ENCODE measurements around the gene XPO6. TPM values are rescaled to one million over a fixed set of nuclear protein-coding genes. Genes with fewer than 3 reads are reported as not detected.
A peak's percentile ranks its signal among the peaks of the same experiment; 100 is the strongest.
"Not testable (repeated sequence)": the region's sequence is repeated elsewhere in the genome, so short reads cannot be mapped to it uniquely, and the experiment has no call there.

Gene XPO6, protein sequence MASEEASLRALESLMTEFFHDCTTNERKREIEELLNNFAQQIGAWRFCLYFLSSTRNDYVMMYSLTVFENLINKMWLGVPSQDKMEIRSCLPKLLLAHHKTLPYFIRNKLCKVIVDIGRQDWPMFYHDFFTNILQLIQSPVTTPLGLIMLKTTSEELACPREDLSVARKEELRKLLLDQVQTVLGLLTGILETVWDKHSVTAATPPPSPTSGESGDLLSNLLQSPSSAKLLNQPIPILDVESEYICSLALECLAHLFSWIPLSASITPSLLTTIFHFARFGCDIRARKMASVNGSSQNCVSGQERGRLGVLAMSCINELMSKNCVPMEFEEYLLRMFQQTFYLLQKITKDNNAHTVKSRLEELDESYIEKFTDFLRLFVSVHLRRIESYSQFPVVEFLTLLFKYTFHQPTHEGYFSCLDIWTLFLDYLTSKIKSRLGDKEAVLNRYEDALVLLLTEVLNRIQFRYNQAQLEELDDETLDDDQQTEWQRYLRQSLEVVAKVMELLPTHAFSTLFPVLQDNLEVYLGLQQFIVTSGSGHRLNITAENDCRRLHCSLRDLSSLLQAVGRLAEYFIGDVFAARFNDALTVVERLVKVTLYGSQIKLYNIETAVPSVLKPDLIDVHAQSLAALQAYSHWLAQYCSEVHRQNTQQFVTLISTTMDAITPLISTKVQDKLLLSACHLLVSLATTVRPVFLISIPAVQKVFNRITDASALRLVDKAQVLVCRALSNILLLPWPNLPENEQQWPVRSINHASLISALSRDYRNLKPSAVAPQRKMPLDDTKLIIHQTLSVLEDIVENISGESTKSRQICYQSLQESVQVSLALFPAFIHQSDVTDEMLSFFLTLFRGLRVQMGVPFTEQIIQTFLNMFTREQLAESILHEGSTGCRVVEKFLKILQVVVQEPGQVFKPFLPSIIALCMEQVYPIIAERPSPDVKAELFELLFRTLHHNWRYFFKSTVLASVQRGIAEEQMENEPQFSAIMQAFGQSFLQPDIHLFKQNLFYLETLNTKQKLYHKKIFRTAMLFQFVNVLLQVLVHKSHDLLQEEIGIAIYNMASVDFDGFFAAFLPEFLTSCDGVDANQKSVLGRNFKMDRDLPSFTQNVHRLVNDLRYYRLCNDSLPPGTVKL
- polyA plus RNA-seq (2014; cell fraction: cytosol; rRNA removed) = 90.2 and 119 TPM in 2 replicates
- 139 and 189 TPM in 2 replicates for polyA plus RNA-seq (2014; cell fraction: nucleus; rRNA removed)

DNA sequence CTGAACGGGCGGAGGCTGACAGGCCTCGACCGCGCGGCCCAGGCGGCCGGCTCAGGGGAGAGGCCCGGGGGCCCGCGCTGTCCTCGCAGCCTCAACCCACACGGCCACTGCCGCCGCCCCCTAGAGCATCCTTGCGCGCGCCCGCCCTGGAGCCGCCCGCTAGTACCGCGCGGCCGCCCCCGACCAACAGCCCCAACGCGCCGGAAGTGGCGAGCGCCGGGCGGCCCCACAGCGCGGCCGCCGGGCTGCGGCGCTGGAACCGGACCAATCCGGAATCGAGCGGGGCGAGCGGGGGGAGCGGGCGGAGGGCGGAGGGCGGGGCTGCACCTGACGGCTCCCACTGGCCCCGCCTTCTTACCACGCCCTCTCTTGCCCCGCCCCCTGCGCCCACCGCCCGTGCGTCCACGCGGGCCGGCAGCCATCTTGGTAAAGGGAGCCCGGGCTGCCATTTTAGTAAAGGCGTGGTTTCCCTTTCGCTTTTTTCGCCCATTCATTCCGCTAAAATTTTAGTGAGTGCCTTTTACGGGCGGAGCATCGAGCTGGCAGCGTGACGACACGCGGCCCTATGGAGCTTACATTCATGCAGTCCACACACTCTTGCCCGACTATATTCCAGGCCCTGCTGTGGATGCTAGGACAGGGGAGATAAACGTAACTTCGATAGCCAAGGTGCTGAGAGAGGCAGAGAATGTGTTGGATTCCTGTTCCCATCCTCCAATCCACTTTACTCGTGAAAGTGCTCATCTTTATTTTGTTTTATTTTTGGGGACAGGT lies at the start of gene XPO6:
Gene XPO6, minus strand, starts transcription at position 208 of the 774 bp plus-strand sequence. CDS start 597 bp downstream, outside the sequence.
- DNase-seq (ENCODE audit: low spot score) = peak; percentile 91

GRCh38 chr16:28260193-28260592 lies 48.4 kb upstream of the XPO6 start:
- DNase-seq (ENCODE audit: low spot score) = no peak

GRCh38 chr16:28259781-28260150 lies 48.0 kb upstream of the XPO6 start:
- DNase-seq (ENCODE audit: low spot score) = no peak

DNA sequence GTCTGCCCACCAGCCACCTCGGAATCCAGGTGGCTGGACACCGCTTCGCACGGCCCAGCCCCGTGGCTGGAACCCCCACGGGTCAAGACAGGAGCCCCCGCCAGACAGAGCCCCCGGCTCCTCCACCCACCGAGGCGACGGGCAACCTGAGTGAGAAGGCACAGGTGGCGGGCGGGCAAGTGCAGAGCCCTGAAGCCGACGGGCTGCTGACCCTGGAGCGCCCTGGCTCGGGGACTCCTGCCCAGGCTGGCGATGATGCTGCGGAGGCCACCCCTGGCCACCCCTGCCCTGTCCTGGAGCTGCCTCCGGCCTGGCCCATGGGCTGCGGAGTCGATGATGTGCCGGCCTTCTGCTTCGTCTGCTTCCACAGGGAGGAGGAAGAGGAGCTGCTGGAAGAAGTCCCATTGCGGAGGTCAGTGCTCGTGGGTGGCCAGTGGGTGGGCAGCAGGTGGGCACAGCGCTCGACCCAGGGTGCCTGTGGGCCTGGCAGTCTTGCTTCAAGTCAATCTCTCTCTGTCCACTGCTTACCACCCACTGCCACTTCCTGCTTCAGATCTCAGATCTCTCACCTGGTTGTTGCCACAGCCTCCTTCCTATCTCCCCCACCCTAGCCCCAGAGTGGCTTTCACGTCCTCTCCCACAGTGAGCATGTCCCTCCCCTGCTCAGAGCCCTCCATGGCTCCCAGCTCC lies 47.5 kb upstream of the XPO6 start:
- no peak for DNase-seq (ENCODE audit: low spot score)

- no peak for DNase-seq (ENCODE audit: low spot score)
Measured at GRCh38 chr16:28258567-28258966, 46.8 kb upstream of the XPO6 start.

DNA sequence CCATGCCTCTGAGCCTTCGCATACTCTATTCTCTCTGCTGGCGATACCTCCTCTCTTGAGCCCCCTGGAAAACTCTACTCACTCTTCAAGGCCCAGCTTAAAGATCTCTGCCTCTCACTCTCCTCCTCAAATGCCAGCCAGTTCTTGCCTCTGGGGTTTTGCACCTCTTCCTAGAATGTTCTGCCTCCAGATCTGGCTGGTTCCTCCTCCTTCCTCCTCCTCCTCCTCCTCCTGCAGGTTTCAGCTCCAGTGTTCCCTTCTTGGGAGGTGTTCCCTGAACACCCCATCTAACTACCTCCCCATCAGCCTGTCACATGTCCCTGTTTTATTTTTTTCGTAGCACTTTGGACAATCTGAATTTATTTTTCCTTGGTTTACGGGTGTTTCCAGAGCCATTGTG lies 45.5 kb upstream of the XPO6 start:
- DNase-seq (ENCODE audit: low spot score) = no peak

- no peak for DNase-seq (ENCODE audit: low spot score)
Measured at GRCh38 chr16:28255838-28256237, 44.1 kb upstream of the XPO6 start.

DNA sequence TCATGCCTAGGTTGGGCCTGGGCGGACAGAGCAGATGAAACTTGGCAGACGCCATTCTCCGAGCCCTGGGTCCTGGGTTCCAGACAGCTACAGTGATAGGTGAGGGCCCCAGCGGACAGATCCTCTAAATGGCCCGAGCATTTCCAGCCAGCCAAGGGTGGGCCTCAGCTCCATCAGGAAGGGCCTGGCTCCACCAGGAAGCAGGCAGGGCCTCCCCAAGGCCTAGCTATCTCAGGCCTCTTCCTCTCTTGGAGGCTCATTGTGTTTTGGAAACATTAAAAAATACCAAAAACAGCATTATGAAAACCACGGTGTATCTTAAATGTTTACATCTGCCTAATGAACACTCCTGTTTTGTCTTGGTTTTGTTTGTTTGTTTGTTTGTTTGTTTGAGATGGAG lies 42.4 kb upstream of the XPO6 start:
- DNase-seq (ENCODE audit: low spot score) = no peak

DNA sequence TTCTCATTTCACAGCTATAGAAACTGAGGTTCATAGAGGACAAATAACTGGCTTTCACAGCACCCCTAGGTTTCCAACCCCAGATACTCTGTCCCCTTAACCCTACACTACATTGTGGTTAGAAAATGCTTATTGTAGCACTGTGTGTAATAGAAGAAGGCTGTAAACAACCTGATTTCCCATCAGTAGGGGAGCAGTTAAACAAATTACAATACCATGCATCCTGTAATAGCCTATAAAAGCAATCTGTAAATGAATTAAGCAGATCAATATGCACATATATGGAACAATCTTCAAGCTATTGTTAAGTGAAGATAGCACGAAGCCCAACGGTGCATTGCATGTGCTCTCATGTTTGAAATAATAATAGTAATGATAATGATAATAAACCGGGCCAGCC lies 39.2 kb upstream of the XPO6 start:
- DNase-seq (ENCODE audit: low spot score) = no peak

- DNase-seq (ENCODE audit: low spot score) = not testable (repeated sequence)
Measured at GRCh38 chr16:28249483-28249882, 37.7 kb upstream of the XPO6 start.

- DNase-seq (ENCODE audit: low spot score) = no peak
Measured at GRCh38 chr16:28241924-28242323, 30.2 kb upstream of the XPO6 start.

GRCh38 chr16:28237754-28238357 lies 26.1 kb upstream of the XPO6 start:
- no peak for DNase-seq (ENCODE audit: low spot score)

DNA sequence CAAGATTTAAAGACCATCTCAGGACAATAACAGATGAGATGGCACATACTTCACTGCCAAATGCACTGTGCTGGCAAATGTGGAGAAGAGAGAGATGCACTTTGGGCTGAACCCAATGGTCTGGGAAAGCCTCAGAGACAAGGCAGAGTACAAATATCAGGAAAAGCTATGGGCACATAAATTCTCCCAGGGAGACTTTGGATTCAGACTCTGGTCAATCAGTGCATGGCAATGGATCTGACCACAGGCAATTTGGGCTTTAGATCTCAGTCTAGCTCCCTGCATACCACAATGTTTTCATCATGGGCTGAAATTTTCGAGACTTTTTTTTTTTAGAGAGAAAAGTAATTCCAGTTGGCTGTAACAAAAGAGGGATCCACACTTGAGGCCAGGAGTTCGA lies 20.0 kb upstream of the XPO6 start:
- DNase-seq (ENCODE audit: low spot score) = no peak

DNA sequence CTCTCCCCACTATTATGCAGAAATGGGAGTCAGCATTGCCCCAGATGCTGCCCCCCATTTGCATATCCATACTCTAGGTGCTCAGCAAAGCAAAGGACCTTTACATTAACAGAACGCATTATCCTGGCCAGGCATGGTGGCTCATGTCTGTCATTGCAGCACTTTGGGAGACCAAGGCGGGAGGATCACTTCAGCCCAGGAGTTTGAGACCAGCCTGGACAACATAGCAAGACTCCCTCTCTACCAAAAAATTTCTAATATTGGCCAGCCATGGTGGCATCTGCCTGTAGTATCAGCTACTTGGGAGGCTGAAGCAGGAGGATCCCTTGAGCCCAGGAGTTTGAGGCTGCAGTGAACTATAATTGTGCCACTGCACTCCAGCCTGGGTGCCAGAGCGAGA lies 12.1 kb upstream of the XPO6 start:
- DNase-seq (ENCODE audit: low spot score) = not testable (repeated sequence)

- DNase-seq (ENCODE audit: low spot score) = not testable (repeated sequence)
Measured at GRCh38 chr16:28219777-28220176, 8.0 kb upstream of the XPO6 start.

GRCh38 chr16:28219282-28219681 lies 7.5 kb upstream of the XPO6 start:
- DNase-seq (ENCODE audit: low spot score) = no peak

DNA sequence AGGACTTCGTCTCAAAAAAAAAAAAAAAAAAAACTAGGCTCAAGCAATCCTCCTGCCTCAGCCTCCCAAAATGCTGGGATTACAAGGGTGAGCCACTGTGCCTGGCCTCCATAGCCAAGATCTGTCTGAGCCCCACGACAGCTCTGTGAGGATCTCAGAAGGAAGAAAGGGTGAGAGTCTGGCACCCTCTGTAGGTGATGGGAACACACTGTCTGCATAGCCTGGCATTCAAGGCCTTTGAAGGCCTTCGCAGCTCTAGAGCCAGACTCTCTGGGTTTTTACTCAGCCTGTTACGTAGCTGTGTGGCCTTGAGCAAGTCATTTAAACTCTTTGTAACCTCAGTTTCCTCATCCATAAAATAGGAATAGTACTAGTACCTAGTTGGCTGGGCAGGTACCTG lies 6.3 kb upstream of the XPO6 start:
- DNase-seq (ENCODE audit: low spot score) = peak; percentile 49

GRCh38 chr16:28217326-28217725 lies 5.6 kb upstream of the XPO6 start:
- DNase-seq (ENCODE audit: low spot score) = no peak

GRCh38 chr16:28213396-28213795 lies 1.6 kb upstream of the XPO6 start:
- DNase-seq (ENCODE audit: low spot score) = no peak

- no peak for DNase-seq (ENCODE audit: low spot score)
Measured at GRCh38 chr16:28212532-28212873, 738 bp upstream of the XPO6 start.

Data from SK-N-DZ (cell line).